Mucosa of rectum (tissue), 2 donors: ENCODE measurements around the gene INAFM2.

Source experiments
- H3K27ac ChIP-seq, 2 donors: one replicate each; pipeline ENCODE4 v1.7.0; 2013; ENCODE audit warnings: inconsistent platforms in 2 of 2, low read depth in 2 of 2, low read length in 2 of 2
- H3K27me3 ChIP-seq, 2 donors: one replicate each; pipeline ENCODE4 v1.7.0; 2013; ENCODE audit warnings: low read length in 2 of 2; ENCODE audit not compliant: control insufficient read depth in 2 of 2, insufficient read depth in 2 of 2
- H3K36me3 ChIP-seq, 2 donors: one replicate each; pipeline ENCODE4 v1.7.0; 2013; ENCODE audit warnings: low read length in 2 of 2; ENCODE audit not compliant: control insufficient read depth in 2 of 2, insufficient read depth in 2 of 2
- H3K4me1 ChIP-seq, 2 donors: one replicate each; pipeline ENCODE4 v1.7.0; 2013; ENCODE audit warnings: low read length in 2 of 2, mild to moderate bottlenecking in 1 of 2; ENCODE audit not compliant: control insufficient read depth in 2 of 2, insufficient read depth in 2 of 2
- H3K4me3 ChIP-seq, 2 donors: one replicate each; pipeline ENCODE4 v1.7.0; 2013; ENCODE audit warnings: low read length in 2 of 2
- H3K9ac ChIP-seq, 2 donors: one replicate each; pipeline ENCODE4 v1.7.0; 2013; ENCODE audit warnings: low read length in 2 of 2, low read depth in 1 of 2, mild to moderate bottlenecking in 1 of 2
- H3K9me3 ChIP-seq, 2 donors: one replicate each; pipeline ENCODE4 v1.7.0; 2013; ENCODE audit warnings: low read length in 2 of 2; ENCODE audit not compliant: control insufficient read depth in 2 of 2
- donor health status: healthy.
- donor health status: Normal muscosa, but diverticular disease.

INAFM2 gene

DNA sequence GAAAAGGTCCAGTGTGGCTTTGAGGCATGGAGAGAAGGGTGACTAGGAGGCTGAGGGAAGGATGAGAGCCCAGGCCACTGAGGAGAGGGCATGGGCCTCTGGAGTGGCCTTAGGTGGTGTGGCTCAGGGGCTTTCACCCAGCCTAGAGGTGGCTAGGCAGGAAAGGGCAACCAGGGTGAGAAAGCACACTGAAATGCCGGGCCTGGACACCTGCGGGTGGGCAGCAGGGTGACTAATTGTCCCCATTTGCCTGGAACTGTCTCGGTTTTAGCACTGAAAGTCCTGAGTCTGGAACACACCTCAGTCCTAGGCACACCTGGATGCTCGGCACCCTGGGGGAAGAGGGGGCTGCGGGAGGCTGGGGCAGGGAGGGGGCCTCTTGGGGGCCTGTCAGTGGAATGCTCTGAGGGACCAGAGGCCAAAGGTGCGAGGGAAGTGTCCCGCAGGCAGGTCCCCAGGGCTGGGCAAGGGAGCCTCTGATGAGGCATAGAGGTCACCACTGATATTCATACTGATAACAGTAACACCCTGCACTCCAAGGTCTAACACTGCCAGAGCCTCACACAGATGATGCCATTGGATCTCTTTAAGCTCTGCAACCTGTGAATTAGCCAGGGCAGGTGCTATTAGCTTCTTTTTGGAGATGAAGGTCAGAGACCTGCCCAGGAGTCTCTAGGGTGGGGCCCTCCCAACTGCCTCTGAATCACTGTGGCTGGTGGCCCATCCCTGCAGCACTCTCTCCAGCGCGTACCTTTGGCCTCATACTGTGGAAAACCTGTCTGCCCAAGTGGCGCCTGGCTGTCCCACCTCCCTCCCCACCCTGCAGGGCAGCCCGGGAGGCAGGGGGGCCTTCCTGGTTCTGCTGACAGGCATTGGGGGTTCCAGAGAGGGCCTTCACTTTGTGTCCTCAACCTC, 24.3 kb downstream of the INAFM2 start:
- H3K9ac ChIP-seq, result peak overlapping the region; percentile 78 to 96
- H3K27ac ChIP-seq, result peak overlapping the region; percentile 100
- no peaks in the 10 kb centered on the region for H3K27me3 ChIP-seq
- H3K4me1 ChIP-seq, result peaks cover 64 to 70% of the 10 kb centered on the region in 2 donors
- H3K36me3 ChIP-seq, result peaks cover 0 to 7% of the 10 kb centered on the region in 2 donors
- peak overlapping the region; percentile 39 to 61 for H3K4me3 ChIP-seq
- no peaks in the 10 kb centered on the region for H3K9me3 ChIP-seq

DNA sequence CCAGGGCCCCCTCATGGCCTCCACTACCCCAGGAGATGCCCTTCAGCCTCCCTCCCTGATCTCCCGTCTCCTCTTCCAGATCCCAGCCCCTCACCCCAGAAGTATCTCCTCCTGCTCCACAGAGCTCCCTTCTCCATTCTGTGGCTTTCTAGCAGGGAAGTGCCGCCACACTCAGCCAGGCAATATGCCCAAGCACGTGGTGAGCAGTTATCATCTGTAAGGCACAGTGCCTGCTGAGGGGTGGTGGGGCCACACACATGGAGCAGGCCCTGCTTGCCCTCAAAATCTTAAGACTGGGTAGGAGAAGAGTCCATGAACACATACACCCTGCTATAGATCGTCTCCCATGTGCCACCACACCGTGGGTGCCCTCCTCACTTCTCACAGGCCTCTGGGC, 25.0 kb downstream of the INAFM2 start:
- peak overlapping the region; percentile 100 for H3K27ac ChIP-seq
- peaks cover 58 to 66% of the 10 kb centered on the region in 2 donors for H3K4me1 ChIP-seq
- H3K9ac ChIP-seq, result peak overlapping the region; percentile 78 to 96
- peak overlapping the region; percentile 2 to 61 for H3K4me3 ChIP-seq
- H3K27me3 ChIP-seq, result no peaks in the 10 kb centered on the region
- peaks cover 4 to 13% of the 10 kb centered on the region in 2 donors for H3K36me3 ChIP-seq
- no peaks in the 10 kb centered on the region for H3K9me3 ChIP-seq

DNA sequence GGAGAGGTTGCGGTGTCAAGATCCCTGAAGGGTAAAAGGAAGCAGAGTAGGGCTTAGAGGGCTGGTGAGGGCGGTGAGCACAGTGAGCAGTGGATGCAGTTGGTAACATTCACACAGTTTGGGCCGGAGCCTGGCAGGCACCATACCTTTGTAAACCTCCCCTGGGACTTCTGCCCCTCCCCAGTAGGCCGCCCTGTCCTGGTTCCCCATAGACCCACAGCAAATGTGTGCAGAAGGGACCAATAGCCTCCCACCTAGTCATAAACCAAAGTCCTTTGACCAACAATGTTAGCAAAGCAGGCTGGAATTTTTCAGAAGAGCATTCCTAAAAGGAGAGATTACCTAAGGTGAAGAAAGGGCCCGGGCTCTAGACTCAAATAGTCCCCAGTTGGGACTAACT, 25.7 kb downstream of the INAFM2 start:
- no peaks in the 10 kb centered on the region for H3K27me3 ChIP-seq
- H3K36me3 ChIP-seq, result peaks cover 9 to 18% of the 10 kb centered on the region in 2 donors
- peaks cover 58 to 65% of the 10 kb centered on the region in 2 donors for H3K4me1 ChIP-seq
- no peaks in the 10 kb centered on the region for H3K9me3 ChIP-seq
- peak overlapping the region; percentile 78 to 96 for H3K9ac ChIP-seq
- peak overlapping the region; percentile 61 to 91 for H3K4me3 ChIP-seq
- H3K27ac ChIP-seq, result peak overlapping the region; percentile 100

DNA sequence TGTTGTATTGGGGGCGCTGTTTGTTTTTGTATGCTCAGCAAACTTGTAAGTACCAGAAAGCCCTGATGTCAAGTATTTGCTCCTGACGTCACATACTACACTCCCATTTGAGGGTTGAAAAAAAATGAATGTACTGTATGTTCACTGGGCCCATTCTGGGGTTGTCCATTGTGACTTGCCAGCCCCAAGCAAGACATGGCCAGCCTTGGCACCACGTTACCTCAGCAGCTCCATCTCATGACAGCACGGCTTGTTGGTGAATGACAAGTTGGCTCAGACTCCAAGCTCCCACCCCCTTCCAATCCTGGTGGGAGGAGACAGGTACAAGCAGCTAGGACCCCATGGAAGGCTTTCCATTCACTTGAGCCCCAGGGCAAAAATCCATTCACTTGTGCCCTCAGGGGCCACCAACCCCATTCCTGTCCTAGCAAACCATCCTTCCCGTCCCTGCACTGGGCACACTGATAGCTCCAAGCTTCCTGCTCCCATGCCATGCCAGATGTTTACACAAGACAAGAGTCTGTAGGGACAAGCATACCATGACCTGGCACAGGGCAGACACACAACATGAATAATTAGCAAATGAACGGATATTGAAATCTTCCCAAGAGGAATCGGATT, 28.9 kb downstream of the INAFM2 start:
- no peaks in the 10 kb centered on the region for H3K9me3 ChIP-seq
- peak overlapping the region; percentile 77 to 91 for H3K4me3 ChIP-seq

DNA sequence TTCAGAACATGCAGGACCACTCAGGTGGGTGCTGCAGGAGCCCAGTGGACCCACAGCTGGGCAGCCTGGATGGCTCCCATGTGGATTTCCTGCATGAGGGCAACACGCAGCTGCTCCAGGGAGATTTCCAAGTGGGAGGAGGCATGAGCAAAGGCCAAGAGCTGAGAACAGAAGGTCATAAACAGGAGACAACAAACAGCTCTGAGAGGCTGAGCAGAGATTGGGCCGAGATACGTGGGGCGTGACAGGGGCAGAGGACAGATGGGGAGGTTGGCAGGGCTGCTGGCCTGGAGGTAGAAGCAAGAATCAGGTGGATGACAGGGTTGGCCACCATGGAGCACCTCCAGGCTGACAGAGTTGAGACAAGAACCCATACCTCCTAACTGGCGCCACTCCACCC, 30.2 kb downstream of the INAFM2 start:
- Histone ChIP-seq H3K9me3 (no peaks in the 10 kb centered on the region), H3K36me3 (peaks cover 31 to 44% of the 10 kb centered on the region in 2 donors), H3K4me1 (peaks cover 47 to 49% of the 10 kb centered on the region in 2 donors), H3K4me3 (peak overlapping the region; percentile 77 to 91), H3K27me3 (no peaks in the 10 kb centered on the region), H3K9ac (peak overlapping the region; percentile 79 to 96), H3K27ac (peak overlapping the region; percentile 98 to 100)

More for the DNA sequence above, 28.9 kb downstream of the INAFM2 start:
- Histone ChIP-seq H3K9ac (peak overlapping the region; percentile 73 to 96), H3K27me3 (no peaks in the 10 kb centered on the region), H3K4me1 (peaks cover 46 to 60% of the 10 kb centered on the region in 2 donors), H3K36me3 (peaks cover 31 to 44% of the 10 kb centered on the region in 2 donors), H3K27ac (peak overlapping the region; percentile 98 to 100)

DNA sequence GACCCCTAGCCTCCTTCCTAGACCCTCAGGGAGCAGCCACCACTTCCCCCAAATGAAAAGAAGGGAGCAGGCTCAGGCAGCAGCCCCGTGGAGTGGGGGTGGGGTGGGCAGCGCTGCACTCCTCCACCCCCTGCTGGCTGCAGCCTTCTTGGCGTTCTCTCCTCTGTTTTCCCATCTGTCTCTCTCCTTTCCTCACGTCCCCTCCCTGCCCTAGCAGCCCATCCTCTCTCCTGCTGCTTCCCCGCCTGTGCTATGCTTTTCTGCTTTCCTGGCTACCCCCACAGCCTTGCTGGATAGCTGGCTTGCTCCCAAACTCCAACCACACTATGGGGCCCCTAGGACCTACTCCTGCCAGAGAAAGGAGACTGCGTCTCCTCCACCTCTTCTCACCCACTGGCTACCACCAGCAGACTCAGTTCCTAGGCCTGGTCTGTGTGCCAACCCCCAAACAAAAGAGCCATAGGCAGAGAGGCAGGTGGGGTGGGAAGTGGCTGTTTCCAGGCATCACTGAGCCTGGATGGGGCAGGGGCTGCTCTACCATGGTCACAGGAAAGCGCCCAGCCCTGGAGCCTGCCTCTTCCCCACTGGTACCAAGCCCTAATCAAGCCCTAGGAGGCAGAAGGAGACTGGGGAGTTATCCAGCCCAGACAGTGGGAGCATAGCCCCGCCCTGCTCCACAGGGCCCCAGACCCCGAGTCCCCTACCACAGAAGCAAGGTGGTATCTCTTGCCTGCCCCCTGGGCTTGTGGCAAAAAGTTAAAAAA, 31.1 kb downstream of the INAFM2 start:
- H3K36me3 ChIP-seq, result peaks cover 31 to 44% of the 10 kb centered on the region in 2 donors
- H3K27me3 ChIP-seq, result no peaks in the 10 kb centered on the region
- peak overlapping the region; percentile 98 to 100 for H3K27ac ChIP-seq
- H3K9ac ChIP-seq, result peak overlapping the region; percentile 79 to 96
- H3K9me3 ChIP-seq, result no peaks in the 10 kb centered on the region
- H3K4me1 ChIP-seq, result peaks cover 43 to 44% of the 10 kb centered on the region in 2 donors
- peak overlapping the region; percentile 77 to 91 for H3K4me3 ChIP-seq

DNA sequence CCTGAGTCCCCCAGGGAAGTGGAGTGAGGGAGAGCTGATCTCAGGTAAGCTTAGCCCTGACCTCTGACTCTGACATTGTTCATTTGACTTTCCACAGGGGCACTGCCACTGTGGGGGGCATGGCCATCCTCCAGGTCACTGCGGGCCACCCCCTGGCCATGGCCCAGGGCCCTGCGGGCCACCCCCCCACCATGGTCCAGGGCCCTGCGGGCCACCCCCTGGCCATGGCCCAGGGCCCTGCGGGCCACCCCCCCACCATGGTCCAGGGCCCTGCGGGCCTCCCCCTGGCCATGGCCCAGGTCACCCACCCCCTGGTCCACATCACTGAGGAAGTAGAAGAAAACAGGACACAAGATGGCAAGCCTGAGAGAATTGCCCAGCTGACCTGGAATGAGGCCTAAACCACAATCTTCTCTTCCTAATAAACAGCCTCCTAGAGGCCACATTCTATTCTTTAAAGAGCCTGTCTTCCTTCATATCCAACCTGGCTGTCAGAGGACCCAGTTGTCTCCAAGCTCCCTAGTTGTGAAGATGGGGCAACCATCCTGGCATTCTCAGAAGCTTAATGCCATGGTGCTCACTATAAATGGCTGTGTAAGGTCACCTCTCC, 32.6 kb downstream of the INAFM2 start:
- no peak overlapping the region for H3K4me3 ChIP-seq
- H3K36me3 ChIP-seq, result peaks cover 31 to 44% of the 10 kb centered on the region in 2 donors
- H3K9me3 ChIP-seq, result no peaks in the 10 kb centered on the region
- peak overlapping the region; percentile 98 to 100 for H3K27ac ChIP-seq
- peaks cover 34 to 35% of the 10 kb centered on the region in 2 donors for H3K4me1 ChIP-seq
- H3K9ac ChIP-seq, result peak overlapping the region in 1 of 2 donors; percentile 45
- H3K27me3 ChIP-seq, result no peaks in the 10 kb centered on the region

DNA sequence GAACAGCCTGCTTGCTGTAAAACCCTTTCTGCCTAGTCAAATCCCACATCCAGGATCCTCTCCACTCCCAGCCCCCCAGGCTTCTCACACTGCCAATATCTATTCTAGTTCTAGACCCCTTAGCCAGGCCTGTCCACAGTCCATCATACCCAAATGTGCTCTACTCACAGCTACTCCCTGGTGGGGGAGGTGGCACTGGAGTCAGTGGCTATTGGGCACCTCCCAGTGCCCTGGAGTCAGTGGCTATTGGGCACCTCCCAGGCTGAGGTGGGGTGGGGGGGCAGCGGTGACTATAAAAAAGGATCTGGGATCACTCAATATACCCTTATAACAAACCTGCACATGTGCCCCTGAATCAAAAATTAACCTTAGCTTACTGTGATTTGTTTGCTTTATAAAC, 33.8 kb downstream of the INAFM2 start:
- H3K9me3 ChIP-seq, result no peaks in the 10 kb centered on the region
- H3K4me3 ChIP-seq, result no peak overlapping the region
- peaks cover 31 to 43% of the 10 kb centered on the region in 2 donors for H3K36me3 ChIP-seq
- peaks cover 34 to 35% of the 10 kb centered on the region in 2 donors for H3K4me1 ChIP-seq
- no peaks in the 10 kb centered on the region for H3K27me3 ChIP-seq
- H3K27ac ChIP-seq, result peak overlapping the region; percentile 70 to 79
- peak overlapping the region in 1 of 2 donors; percentile 45 for H3K9ac ChIP-seq

DNA sequence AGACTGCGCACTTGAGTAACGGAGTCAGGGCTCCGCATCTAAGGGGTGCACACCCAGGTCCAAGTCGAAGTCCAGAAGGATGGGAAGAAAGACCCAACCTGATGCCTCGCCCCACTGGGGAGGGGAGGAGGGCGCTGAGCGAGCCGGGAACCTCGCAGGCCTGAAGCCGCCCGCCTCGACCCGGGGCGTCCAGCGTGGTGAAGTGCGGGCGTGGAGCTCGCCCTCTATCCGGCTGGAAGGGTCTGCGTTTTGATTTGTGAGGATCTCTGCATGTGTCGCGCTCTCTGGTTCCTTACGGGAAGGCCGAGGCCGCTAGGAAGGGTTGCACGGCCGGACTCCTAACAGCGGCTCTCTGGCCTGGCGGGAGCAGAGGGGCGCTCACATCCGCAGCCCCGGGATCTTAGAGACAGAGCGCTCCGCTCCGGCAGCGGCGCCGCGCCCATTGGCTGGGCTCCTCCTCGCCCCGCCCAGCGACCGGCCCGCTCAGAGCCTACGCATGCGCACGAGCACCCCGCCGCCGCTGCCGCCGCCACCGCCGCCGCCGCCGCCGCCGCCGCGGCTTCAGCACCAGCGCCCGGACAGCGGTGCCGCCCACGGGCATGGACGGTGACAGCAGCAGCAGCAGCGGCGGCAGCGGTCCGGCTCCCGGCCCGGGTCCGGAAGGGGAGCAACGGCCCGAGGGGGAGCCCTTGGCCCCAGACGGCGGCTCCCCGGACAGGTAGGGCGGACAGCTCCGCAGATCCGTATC, 34.4 kb downstream of the INAFM2 start, which contains the start of gene DISP2:
Gene DISP2, plus strand, starts transcription at position 497 of the 748 bp plus-strand sequence. Its CDS starts 103 bp downstream, at position 600.
- Histone ChIP-seq H3K9me3 (no peaks in the 10 kb centered on the region), H3K36me3 (peaks cover 31 to 36% of the 10 kb centered on the region in 2 donors), H3K27ac (peak within 1 kb of the TSS; percentile 70 to 79), H3K4me1 (peaks cover 34 to 35% of the 10 kb centered on the region in 2 donors), H3K27me3 (no peaks in the 10 kb centered on the region), H3K9ac (peak within 1 kb of the TSS; percentile 32 to 45), H3K4me3 (peak within 1 kb of the TSS; percentile 53 to 60)
